ENCODE results near the gene PURB. TPM values are rescaled to one million over a fixed set of nuclear protein-coding genes. Genes with fewer than 3 reads are reported as not detected.

PURB gene
- total RNA-seq, 1 experiment from 2014 or later = 26.3 TPM

GRCh38 chr7:44891372-44891771, 6.0 kb upstream of the PURB start:
- POLR2A ChIA-PET = interaction anchor here (0.5 kb wide), 1 partner anchor 240 kb away, joined by 3 read pairs; no protein-coding TSS in a partner anchor

DNA sequence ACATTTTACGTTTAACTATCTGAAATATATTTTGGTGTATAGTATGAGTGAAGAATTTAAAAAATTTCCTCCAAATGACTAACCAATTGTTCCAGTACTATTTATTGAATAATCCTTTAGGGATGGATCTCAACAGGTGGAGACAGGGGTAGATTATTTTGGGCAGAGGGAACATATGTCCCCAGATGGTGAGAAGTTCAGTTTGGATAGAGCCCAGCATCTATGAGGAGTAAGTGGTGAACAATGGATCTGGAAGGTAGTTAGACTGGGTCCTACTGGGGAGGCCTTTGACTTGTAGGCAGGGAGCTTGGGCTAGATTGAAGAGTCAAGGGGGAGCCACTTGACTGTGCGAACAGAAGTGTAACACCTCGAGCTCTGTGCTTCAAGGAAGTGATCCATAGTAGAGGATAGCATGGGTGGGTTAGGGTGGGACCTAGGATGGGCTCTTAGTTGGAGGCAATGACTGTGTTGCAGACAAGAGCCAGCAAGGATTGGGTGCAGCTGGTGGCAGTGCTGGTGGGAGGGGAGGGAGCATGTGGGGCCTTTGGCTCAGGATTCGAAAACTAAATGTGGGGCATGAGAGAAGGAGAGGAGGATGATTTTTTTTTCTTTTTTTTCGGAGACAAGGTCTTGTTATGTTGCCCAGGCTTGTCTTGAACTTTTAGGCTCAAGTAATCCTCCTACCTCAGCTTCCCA, 3.9 kb upstream of the PURB start:
- CTCF ChIA-PET = no interaction called here
- no peaks in the 10 kb centered on the region for H3K9me3 ChIP-seq
- DNase-seq = no peak
- Mint-ChIP-seq H3K4me3 (ENCODE audit: unreplicated experiment) (no peak overlapping the region), H3K27ac (ENCODE audit: unreplicated experiment) (no peak overlapping the region), H3K9me3 (ENCODE audit: unreplicated experiment) (no peaks in the 10 kb centered on the region), H3K36me3 (ENCODE audit: insufficient read depth, unreplicated experiment) (peaks cover 19% of the 10 kb centered on the region), H3K4me1 (ENCODE audit: low read depth, unreplicated experiment) (peaks cover 9% of the 10 kb centered on the region), H3K27me3 (ENCODE audit: insufficient read depth, unreplicated experiment) (no peaks in the 10 kb centered on the region)
- BruUV-seq (replicated peaks) = no TSS peak
- intact Hi-C loops (cut with micrococcal nuclease; ENCODE audit: unreplicated experiment) = loop anchor here (5.0 to 10.0 kb wide), 2 partner anchors 73 to 96 kb away; no protein-coding TSS in a partner anchor
- H3K4me1 ChIP-seq = 0 out of 2 replicates have a peak, but pooled peaks cover under 1% of the 10 kb centered on the region
- H3K27me3 ChIP-seq (replicated peaks; ENCODE audit: control insufficient read depth, insufficient read depth, low read length) = no peaks in the 10 kb centered on the region
- POLR2A ChIA-PET = no interaction called here
- H3K36me3 ChIP-seq (ENCODE audit: control insufficient read depth, insufficient read depth, low read length) = no peaks in the 10 kb centered on the region
- no peak for TF ChIP-seq CTCF (IDR thresholded peaks at IDR 0.05; ENCODE audit: insufficient read depth in 1 of 2, low read depth in 1 of 2, low read length in 1 of 2, severe bottlenecking in 1 of 2, unreplicated experiment in 1 of 2)
- H3K4me3 ChIP-seq (ENCODE audit: low read depth, low read length) = no peak overlapping the region

More at GRCh38 chr7:44891372-44891771, 6.0 kb upstream of the PURB start:
- Histone ChIP-seq H3K4me1 (no peaks in the 10 kb centered on the region), H3K9me3 (no peaks in the 10 kb centered on the region), H3K36me3 (ENCODE audit: control insufficient read depth, insufficient read depth, low read length) (no peaks in the 10 kb centered on the region), H3K27me3 (replicated peaks; ENCODE audit: control insufficient read depth, insufficient read depth, low read length) (no peaks in the 10 kb centered on the region), H3K4me3 (ENCODE audit: low read depth, low read length) (no peak overlapping the region)
- BruUV-seq (replicated peaks) = no TSS peak
- Mint-ChIP-seq H3K27ac (ENCODE audit: unreplicated experiment) (no peak overlapping the region), H3K27me3 (ENCODE audit: insufficient read depth, unreplicated experiment) (no peaks in the 10 kb centered on the region), H3K9me3 (ENCODE audit: unreplicated experiment) (no peaks in the 10 kb centered on the region), H3K4me3 (ENCODE audit: unreplicated experiment) (no peak overlapping the region), H3K4me1 (ENCODE audit: low read depth, unreplicated experiment) (no peaks in the 10 kb centered on the region), H3K36me3 (ENCODE audit: insufficient read depth, unreplicated experiment) (no peaks in the 10 kb centered on the region)
- CTCF ChIA-PET = no interaction called here
- TF ChIP-seq CTCF (IDR thresholded peaks at IDR 0.05; ENCODE audit: insufficient read depth in 1 of 2, low read depth in 1 of 2, low read length in 1 of 2, severe bottlenecking in 1 of 2, unreplicated experiment in 1 of 2) = no peak
- intact Hi-C loops (cut with micrococcal nuclease; ENCODE audit: unreplicated experiment) = no loop called here
- DNase-seq = no peak

GRCh38 chr7:44887293-44887692, 2.0 kb upstream of the PURB start:
- Histone ChIP-seq H3K4me1 (peaks cover 20% of the 10 kb centered on the region), H3K27me3 (replicated peaks; ENCODE audit: control insufficient read depth, insufficient read depth, low read length) (no peaks in the 10 kb centered on the region), H3K36me3 (ENCODE audit: control insufficient read depth, insufficient read depth, low read length) (no peaks in the 10 kb centered on the region), H3K9me3 (no peaks in the 10 kb centered on the region), H3K4me3 (ENCODE audit: low read depth, low read length) (no peak overlapping the region)
- no peak for DNase-seq
- Mint-ChIP-seq H3K4me1 (ENCODE audit: low read depth, unreplicated experiment) (peaks cover 13% of the 10 kb centered on the region), H3K9me3 (ENCODE audit: unreplicated experiment) (no peaks in the 10 kb centered on the region), H3K27me3 (ENCODE audit: insufficient read depth, unreplicated experiment) (no peaks in the 10 kb centered on the region), H3K27ac (ENCODE audit: unreplicated experiment) (no peak overlapping the region), H3K36me3 (ENCODE audit: insufficient read depth, unreplicated experiment) (peaks cover 22% of the 10 kb centered on the region), H3K4me3 (ENCODE audit: unreplicated experiment) (no peak overlapping the region)
- CTCF ChIA-PET = no interaction called here
- BruUV-seq (replicated peaks) = no TSS peak
- TF ChIP-seq CTCF (IDR thresholded peaks at IDR 0.05; ENCODE audit: insufficient read depth in 1 of 2, low read depth in 1 of 2, low read length in 1 of 2, severe bottlenecking in 1 of 2, unreplicated experiment in 1 of 2) = no peak
- intact Hi-C loops (cut with micrococcal nuclease; ENCODE audit: unreplicated experiment) = loop anchor here (5.0 to 10.0 kb wide), 2 partner anchors 75 to 98 kb away; no protein-coding TSS in a partner anchor
- POLR2A ChIA-PET = no interaction called here

Data from Caco-2 (cell line).